GM13976 (cell line): ENCODE results near the gene GNAS.
"Not testable (repeated sequence)": the region's sequence is repeated elsewhere in the genome, so short reads cannot be mapped to it uniquely, and the experiment has no call there.

Source experiments
- DNase-seq: peaks from one replicate; pipeline ENCODE4 v3.0.0; 2012; ENCODE audit warnings: low spot score
- CTCF ChIP-seq: IDR thresholded peaks from 2 replicates; pipeline ENCODE4 v1.5.1; 2012; ENCODE audit warnings: borderline replicate concordance, mild to moderate bottlenecking; ENCODE audit not compliant: insufficient read depth; ENCODE audit errors: extremely low read depth, missing control alignments, control extremely low read depth
- in situ Hi-C: fragments of 300-500 bp; cut with MboI; formaldehyde crosslinking; loops from one replicate; pipeline ENCODE4 v1.12.0; 2022; ENCODE audit warnings: low sequenced_read_pairs, mixed read lengths, inconsistent platforms; ENCODE audit not compliant: unreplicated experiment

The GNAS gene

DNA sequence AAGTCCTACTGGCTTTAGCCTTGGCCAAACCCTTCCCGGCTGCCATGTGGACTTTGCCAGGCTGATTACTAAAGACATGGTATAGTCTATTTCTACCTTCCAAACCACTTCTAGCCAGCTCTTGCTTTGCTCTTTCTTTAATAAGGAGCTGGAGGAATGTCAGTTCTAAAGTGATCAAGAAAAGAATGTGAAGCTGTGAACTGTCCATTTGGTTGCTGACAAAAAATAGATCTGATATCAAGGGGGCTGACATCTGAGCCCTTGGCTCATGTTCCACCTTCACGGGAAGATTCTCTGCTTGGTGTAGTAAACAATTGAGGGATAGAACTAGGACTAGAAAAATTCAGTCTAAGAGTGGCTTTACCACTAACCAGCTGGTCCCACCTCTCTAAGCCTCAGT is 24.4 kb upstream of the GNAS start:
- in situ Hi-C loops = loop anchor here (25.0 kb wide), 1 partner anchor 591 kb away; the partner anchor contains the start of gene ANKRD60
- no peak for TF ChIP-seq CTCF
- DNase-seq = no peak

- not testable (repeated sequence) for DNase-seq
- in situ Hi-C loops = loop anchor here (25.0 kb wide), 1 partner anchor 592 kb away; the partner anchor contains the start of gene ANKRD60
Measured at GRCh38 chr20:58828804-58829203, 23.7 kb upstream of the GNAS start.

GRCh38 chr20:58829531-58829941 is 23.0 kb upstream of the GNAS start:
- in situ Hi-C loops = loop anchor here (25.0 kb wide), 1 partner anchor 592 kb away; the partner anchor contains the start of gene ANKRD60
- TF ChIP-seq CTCF = no peak
- DNase-seq = no peak

DNA sequence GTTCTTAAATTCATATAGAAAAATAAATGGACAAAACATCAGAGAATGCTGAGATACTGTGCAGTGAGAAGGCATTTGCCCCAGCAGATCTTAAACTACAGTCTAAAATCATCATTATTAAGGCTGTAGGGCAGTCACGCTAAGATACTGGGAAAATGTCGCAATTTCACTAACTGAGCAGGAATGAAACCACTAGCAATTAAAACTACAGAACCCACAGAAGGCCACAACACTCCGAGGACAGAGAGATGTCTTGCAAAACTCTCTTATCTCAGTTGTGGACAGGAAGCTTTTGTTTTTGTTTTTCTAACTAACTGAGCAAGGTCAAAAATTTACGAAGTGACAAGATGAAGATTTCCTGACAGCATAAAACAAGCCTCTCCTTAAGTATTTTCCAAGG is 20.1 kb upstream of the GNAS start:
- in situ Hi-C loops = loop anchor here (25.0 kb wide), 1 partner anchor 595 kb away; the partner anchor contains the start of gene ANKRD60
- no peak for TF ChIP-seq CTCF
- DNase-seq = no peak

- no peak for TF ChIP-seq CTCF
- no peak for DNase-seq
- in situ Hi-C loops = loop anchor here (25.0 kb wide), 1 partner anchor 597 kb away; the partner anchor contains the start of gene ANKRD60
Measured at GRCh38 chr20:58833921-58834320, 18.6 kb upstream of the GNAS start.

GRCh38 chr20:58835231-58835630 is 17.3 kb upstream of the GNAS start:
- DNase-seq = no peak
- in situ Hi-C loops = loop anchor here (25.0 kb wide), 1 partner anchor 598 kb away; the partner anchor contains the start of gene ANKRD60
- no peak for TF ChIP-seq CTCF

DNA sequence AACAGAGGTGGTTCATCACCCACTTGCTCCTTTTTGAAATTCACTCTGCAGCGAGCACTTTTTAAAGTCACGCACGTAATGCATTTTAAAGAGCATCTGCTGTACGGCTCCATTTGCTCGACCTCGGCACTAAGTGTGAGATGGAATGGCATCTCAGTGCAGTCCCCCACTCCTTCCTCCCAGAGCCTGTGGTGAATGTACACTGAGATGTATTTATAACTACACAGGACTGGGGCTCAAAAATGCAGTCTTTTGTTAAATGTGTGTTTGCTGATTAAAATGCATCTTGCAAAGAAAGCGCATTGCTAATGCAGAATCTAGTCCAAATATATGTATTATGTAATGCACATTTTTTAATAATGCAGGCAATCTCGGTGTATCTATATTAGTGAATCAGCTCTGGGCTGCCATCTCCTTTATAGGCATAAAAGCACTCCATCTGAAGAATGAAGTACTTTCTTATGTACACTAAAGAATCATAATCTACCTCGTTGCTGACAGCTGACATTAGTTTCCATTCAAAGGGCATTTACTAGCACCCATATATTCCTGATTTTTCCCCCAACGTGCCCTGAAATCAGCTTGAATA is 15.8 kb upstream of the GNAS start:
- no peak for DNase-seq
- no peak for TF ChIP-seq CTCF
- in situ Hi-C loops = loop anchor here (25.0 kb wide), 1 partner anchor 599 kb away; the partner anchor contains the start of gene ANKRD60
